MM.1S (cell line): ENCODE data around the gene CELF2.

Experiments used
- DNase-seq: peaks from one replicate; pipeline ENCODE4 v3.0.0-alpha.2; 2015
- H2AFZ ChIP-seq: fragments of 300-600 bp; sonication (generic); 2 replicates; pipeline ENCODE4 v1.6.0; 2016; ENCODE audit warnings: antibody characterized with exemption, low read length
- H3F3A ChIP-seq: fragments of 300-600 bp; sonication (generic); 2 replicates; pipeline ENCODE4 v1.6.1; 2016; ENCODE audit warnings: mild to moderate bottlenecking, antibody characterized with exemption, low read length, moderate library complexity, mixed read lengths; ENCODE audit not compliant: insufficient read depth
- H3K27ac ChIP-seq: fragments of 300-600 bp; sonication (generic); 2 replicates; pipeline ENCODE4 v1.5.1; 2016; ENCODE audit warnings: mild to moderate bottlenecking, low read length
- H3K27me3 ChIP-seq: fragments of 300-600 bp; sonication (generic); replicated peaks from 2 replicates; pipeline ENCODE4 v1.6.0; 2016; ENCODE audit warnings: low read length; ENCODE audit not compliant: insufficient read depth
- H3K36me3 ChIP-seq: fragments of 300-600 bp; sonication (generic); replicated peaks from 2 replicates; pipeline ENCODE4 v1.6.1; 2016; ENCODE audit warnings: mild to moderate bottlenecking, low read length, mixed read lengths; ENCODE audit not compliant: insufficient read depth
- H3K4me1 ChIP-seq: fragments of 300-600 bp; sonication (generic); 2 replicates; pipeline ENCODE4 v1.6.1; 2016; ENCODE audit warnings: low read length, mixed read lengths
- H3K4me2 ChIP-seq: fragments of 300-600 bp; sonication (generic); 2 replicates; pipeline ENCODE4 v1.6.0; 2016; ENCODE audit warnings: low read depth, low read length
- H3K4me3 ChIP-seq: fragments of 300-600 bp; sonication (generic); 2 replicates; pipeline ENCODE4 v1.5.1; 2016; ENCODE audit warnings: low read length, mixed read lengths
- H3K79me2 ChIP-seq: fragments of 300-600 bp; sonication (generic); 2 replicates; pipeline ENCODE4 v1.6.1; 2016; ENCODE audit warnings: mixed run types, low read length, mixed read lengths
- H3K9ac ChIP-seq: fragments of 300-600 bp; sonication (generic); 2 replicates; pipeline ENCODE4 v1.6.1; 2016; ENCODE audit warnings: low read length, mixed read lengths
- H3K9me2 ChIP-seq: fragments of 300-600 bp; sonication (generic); replicated peaks from 2 replicates; pipeline ENCODE4 v1.6.1; 2016; ENCODE audit warnings: mild to moderate bottlenecking, low read length, mixed read lengths; ENCODE audit not compliant: insufficient read depth
- H3K9me3 ChIP-seq: fragments of 300-600 bp; sonication (generic); replicated peaks from 2 replicates; pipeline ENCODE4 v1.6.1; 2016; ENCODE audit warnings: mild to moderate bottlenecking, low read length, mixed read lengths; ENCODE audit not compliant: insufficient read depth
- H4K20me1 ChIP-seq: fragments of 300-600 bp; sonication (generic); 2 replicates; pipeline ENCODE4 v1.6.1; 2016; ENCODE audit warnings: mild to moderate bottlenecking, low read length, moderate library complexity, mixed read lengths; ENCODE audit not compliant: insufficient read depth
- CTCF ChIP-seq: fragments of 300-600 bp; sonication (generic); IDR thresholded peaks from 2 replicates; pipeline ENCODE4 v1.5.1; 2016; ENCODE audit warnings: antibody characterized with exemption, low read length, mixed read lengths
- EZH2 ChIP-seq: fragments of 300-600 bp; sonication (generic); optimal IDR thresholded peaks from 2 replicates; pipeline ENCODE3; 2017; ENCODE audit warnings: low read depth, mild to moderate bottlenecking, antibody characterized with exemption, low read length, mixed read lengths
- EZH2phosphoT487 ChIP-seq: fragments of 300-600 bp; sonication (generic); IDR thresholded peaks from 2 replicates; pipeline ENCODE4 v1.6.1; 2018; ENCODE audit warnings: antibody characterized with exemption, low read length

CELF2 gene

GRCh38 chr10:11093771-11094736 lies 76.4 kb downstream of the CELF2 start:
- Histone ChIP-seq H2AFZ (no peak overlapping the region), H3F3A (no peaks in the 10 kb centered on the region), H3K4me1 (no peaks in the 10 kb centered on the region), H3K9me2 (no peaks in the 10 kb centered on the region), H3K36me3 (no peaks in the 10 kb centered on the region), H3K79me2 (peaks cover 93% of the 10 kb centered on the region), H3K4me2 (no peak overlapping the region), H3K9me3 (no peaks in the 10 kb centered on the region), H3K27me3 (no peaks in the 10 kb centered on the region), H3K9ac (no peak overlapping the region), H3K4me3 (no peak overlapping the region), H4K20me1 (no peaks in the 10 kb centered on the region), H3K27ac (no peak overlapping the region)
- no peak for DNase-seq
- no peak for TF ChIP-seq EZH2phosphoT487
- TF ChIP-seq EZH2 = no peak
- no peak for TF ChIP-seq CTCF

GRCh38 chr10:11095374-11095801 lies 77.7 kb downstream of the CELF2 start:
- Histone ChIP-seq H3K9me3 (no peaks in the 10 kb centered on the region), H2AFZ (no peak overlapping the region), H3K9me2 (no peaks in the 10 kb centered on the region), H3K4me2 (no peak overlapping the region), H3K27me3 (no peaks in the 10 kb centered on the region), H3K27ac (no peak overlapping the region), H3K79me2 (peaks cover 91% of the 10 kb centered on the region), H3K36me3 (no peaks in the 10 kb centered on the region), H3K4me3 (no peak overlapping the region), H3F3A (no peaks in the 10 kb centered on the region), H4K20me1 (no peaks in the 10 kb centered on the region), H3K9ac (no peak overlapping the region), H3K4me1 (no peaks in the 10 kb centered on the region)
- no peak for DNase-seq
- no peak for TF ChIP-seq EZH2phosphoT487
- no peak for TF ChIP-seq EZH2
- TF ChIP-seq CTCF = no peak

- no peaks in the 10 kb centered on the region for H3F3A ChIP-seq
- H3K4me2 ChIP-seq = no peak overlapping the region
- no peak overlapping the region for H2AFZ ChIP-seq
- H3K27me3 ChIP-seq = no peaks in the 10 kb centered on the region
- no peak overlapping the region for H3K9ac ChIP-seq
- no peak overlapping the region for H3K4me3 ChIP-seq
- no peaks in the 10 kb centered on the region for H3K9me3 ChIP-seq
- no peaks in the 10 kb centered on the region for H3K36me3 ChIP-seq
- H3K9me2 ChIP-seq = no peaks in the 10 kb centered on the region
- H3K27ac ChIP-seq = no peak overlapping the region
- no peak for DNase-seq
- H4K20me1 ChIP-seq = no peaks in the 10 kb centered on the region
- no peaks in the 10 kb centered on the region for H3K4me1 ChIP-seq
- no peak for TF ChIP-seq EZH2
- no peak for TF ChIP-seq CTCF
- peaks cover 93% of the 10 kb centered on the region for H3K79me2 ChIP-seq
Observed at GRCh38 chr10:11096422-11096821, 78.8 kb downstream of the CELF2 start.
